ENCODE results near the gene SMIM35. TPM values are rescaled to one million over a fixed set of nuclear protein-coding genes. Genes with fewer than 3 reads are reported as not detected.

The SMIM35 gene
- total RNA-seq, 8 experiments from 2014 or later, result 0.09 to 0.52 (median 0.17) TPM; not detected in 3

- 0 to 100% (median 55%) methylated on average over 1 to 4 of the region's 4 CpGs; no CpG with 5 or more reads in 1 of the 10 experiments for whole genome bisulfite sequencing, 10 experiments
- H3K4me3 ChIP-seq, result no peak overlapping the region
- in situ Hi-C loops (cut with MboI; ENCODE audit: low pct_unique_long_range_greater_than_20kb in 2 of 9, low sequenced_read_pairs in 9 of 9, unreplicated experiment in 9 of 9), result no loop called here
- no peak overlapping the region for H3K27ac ChIP-seq
- peaks cover 8 to 16% of the 10 kb centered on the region in 2 donors for H3K4me1 ChIP-seq (replicated peaks in 1 of 2)
- no peak for ATAC-seq (replicated peaks in 6 of 8)
Observed at GRCh38 chr11:118084247-118084646, 2.5 kb downstream of the SMIM35 start.

GRCh38 chr11:118082880-118083552, 3.7 kb downstream of the SMIM35 start:
- peak overlapping the region in 1 of 2 donors; percentile 32 for H3K27ac ChIP-seq
- in situ Hi-C loops (cut with MboI; ENCODE audit: low pct_unique_long_range_greater_than_20kb in 2 of 9, low sequenced_read_pairs in 9 of 9, unreplicated experiment in 9 of 9), result no loop called here
- 37 to 76% (median 48%) methylated on average over 3 to 14 of the region's 21 CpGs; no CpG with 5 or more reads in 2 of the 10 experiments for WGBS, 10 experiments
- H3K4me1 ChIP-seq (replicated peaks in 1 of 2), result peaks cover 15 to 25% of the 10 kb centered on the region in 2 donors
- H3K4me3 ChIP-seq, result no peak overlapping the region
- peak in 5 of 8 experiments; percentile 31 to 71 (median 66) for ATAC-seq (replicated peaks in 6 of 8)

- peaks cover 15 to 25% of the 10 kb centered on the region in 2 donors for H3K4me1 ChIP-seq (replicated peaks in 1 of 2)
- no peak overlapping the region for H3K4me3 ChIP-seq
- ATAC-seq (replicated peaks in 6 of 8), result no peak
- no peak overlapping the region for H3K27ac ChIP-seq
- 40 to 89% (median 82%) methylated on average over 2 to 12 of the region's 18 CpGs; no CpG with 5 or more reads in 6 of the 10 experiments for WGBS, 10 experiments
- in situ Hi-C loops (cut with MboI; ENCODE audit: low pct_unique_long_range_greater_than_20kb in 2 of 9, low sequenced_read_pairs in 9 of 9, unreplicated experiment in 9 of 9), result no loop called here
Observed at GRCh38 chr11:118081241-118081958, 5.4 kb downstream of the SMIM35 start.

GRCh38 chr11:118080296-118080695, 6.5 kb downstream of the SMIM35 start:
- Histone ChIP-seq H3K27ac (no peak overlapping the region), H3K4me1 (replicated peaks in 1 of 2) (peaks cover 15 to 25% of the 10 kb centered on the region in 2 donors), H3K4me3 (no peak overlapping the region)
- ATAC-seq (replicated peaks in 6 of 8), result no peak
- WGBS, 10 experiments, result 0 to 100% (median 80%) methylated on average over 1 to 3 of the region's 5 CpGs; no CpG with 5 or more reads in 7 of the 10 experiments
- in situ Hi-C loops (cut with MboI; ENCODE audit: low pct_unique_long_range_greater_than_20kb in 2 of 9, low sequenced_read_pairs in 9 of 9, unreplicated experiment in 9 of 9), result no loop called here

- peak in 1 of 8 experiments; percentile 3 for ATAC-seq (replicated peaks in 6 of 8)
- Histone ChIP-seq H3K4me1 (replicated peaks in 1 of 2) (peaks cover 15 to 25% of the 10 kb centered on the region in 2 donors), H3K27ac (no peak overlapping the region), H3K4me3 (no peak overlapping the region)
- in situ Hi-C loops (cut with MboI; ENCODE audit: low pct_unique_long_range_greater_than_20kb in 2 of 9, low sequenced_read_pairs in 9 of 9, unreplicated experiment in 9 of 9), result no loop called here
- WGBS, 10 experiments, result 30 to 100% (median 64%) methylated on average over 2 to 7 of the region's 10 CpGs; no CpG with 5 or more reads in 5 of the 10 experiments
Observed at GRCh38 chr11:118079491-118079890, 7.3 kb downstream of the SMIM35 start.

- Histone ChIP-seq H3K4me1 (replicated peaks in 1 of 2) (peaks cover 15 to 25% of the 10 kb centered on the region in 2 donors), H3K27ac (peak overlapping the region in 1 of 2 donors; percentile 47), H3K4me3 (no peak overlapping the region)
- in situ Hi-C loops (cut with MboI; ENCODE audit: low pct_unique_long_range_greater_than_20kb in 2 of 9, low sequenced_read_pairs in 9 of 9, unreplicated experiment in 9 of 9), result no loop called here
- WGBS, 10 experiments, result 6 to 40% (median 22%) methylated on average over 1 to 3 of the region's 5 CpGs; no CpG with 5 or more reads in 6 of the 10 experiments
- ATAC-seq (replicated peaks in 6 of 8), result peak; percentile 36 to 90 (median 80)
Observed at GRCh38 chr11:118078911-118079411, 7.8 kb downstream of the SMIM35 start.

- WGBS, 10 experiments, result 17 to 67% methylated on average over 1 to 2 of the region's 7 CpGs; no CpG with 5 or more reads in 8 of the 10 experiments
- Histone ChIP-seq H3K4me1 (replicated peaks in 1 of 2) (peaks cover 7 to 14% of the 10 kb centered on the region in 2 donors), H3K4me3 (no peak within 1 kb of the TSS), H3K27ac (no peak within 1 kb of the TSS)
- no peak for ATAC-seq (replicated peaks in 6 of 8)
- in situ Hi-C loops (cut with MboI; ENCODE audit: low pct_unique_long_range_greater_than_20kb in 2 of 9, low sequenced_read_pairs in 9 of 9, unreplicated experiment in 9 of 9), result no loop called here
Observed at GRCh38 chr11:118076754-118077281, 9.9 kb downstream of the SMIM35 start, which contains the start of gene TMPRSS4. Gene TMPRSS4 (plus strand): TSS chr11:118077078. CDS start chr11:118077303, 225 bp downstream.

GRCh38 chr11:118074785-118075184, 12.0 kb downstream of the SMIM35 start:
- H3K4me3 ChIP-seq, result no peak overlapping the region
- ATAC-seq (replicated peaks in 6 of 8), result no peak
- 0 to 27% (median 11%) methylated on average over 1 to 2 of the region's 2 CpGs; no CpG with 5 or more reads in 5 of the 10 experiments for WGBS, 10 experiments
- no peak overlapping the region for H3K27ac ChIP-seq
- in situ Hi-C loops (cut with MboI; ENCODE audit: low pct_unique_long_range_greater_than_20kb in 2 of 9, low sequenced_read_pairs in 9 of 9, unreplicated experiment in 9 of 9), result loop anchor here in 7 of 9 experiments (25.0 kb wide), 3 partner anchors 237 to 637 kb away; partner anchors contain the start of gene FXYD2 (in 2 of the 7)
- H3K4me1 ChIP-seq (replicated peaks in 1 of 2), result peaks cover 7 to 14% of the 10 kb centered on the region in 2 donors

GRCh38 chr11:118074091-118074685, 12.6 kb downstream of the SMIM35 start:
- 31 to 92% (median 79%) methylated on average over 1 to 10 of the region's 11 CpGs for WGBS, 10 experiments
- in situ Hi-C loops (cut with MboI; ENCODE audit: low pct_unique_long_range_greater_than_20kb in 2 of 9, low sequenced_read_pairs in 9 of 9, unreplicated experiment in 9 of 9), result loop anchor here in 7 of 9 experiments (25.0 kb wide), 3 partner anchors 237 to 637 kb away; partner anchors contain the start of gene FXYD2 (in 2 of the 7)
- ATAC-seq (replicated peaks in 6 of 8), result no peak

GRCh38 chr11:118073554-118073953, 13.2 kb downstream of the SMIM35 start:
- Histone ChIP-seq H3K27ac (no peak overlapping the region), H3K4me3 (no peak overlapping the region), H3K4me1 (replicated peaks in 1 of 2) (peaks cover 2 to 3% of the 10 kb centered on the region in 2 donors)
- in situ Hi-C loops (cut with MboI; ENCODE audit: low pct_unique_long_range_greater_than_20kb in 2 of 9, low sequenced_read_pairs in 9 of 9, unreplicated experiment in 9 of 9), result loop anchor here in 7 of 9 experiments (25.0 kb wide), 3 partner anchors 236 to 636 kb away; partner anchors contain the start of gene FXYD2 (in 2 of the 7)
- WGBS, 10 experiments, result 0 to 80% (median 50%) methylated on average over 1 to 7 of the region's 9 CpGs; no CpG with 5 or more reads in 6 of the 10 experiments
- ATAC-seq (replicated peaks in 6 of 8), result no peak

More at GRCh38 chr11:118074091-118074685, 12.6 kb downstream of the SMIM35 start:
- no peak overlapping the region for H3K4me3 ChIP-seq
- peaks cover 7 to 9% of the 10 kb centered on the region in 2 donors for H3K4me1 ChIP-seq (replicated peaks in 1 of 2)
- no peak overlapping the region for H3K27ac ChIP-seq

GRCh38 chr11:118071416-118072030, 15.2 kb downstream of the SMIM35 start:
- Histone ChIP-seq H3K27ac (no peak overlapping the region), H3K4me1 (replicated peaks in 1 of 2) (no peaks in the 10 kb centered on the region), H3K4me3 (no peak overlapping the region)
- in situ Hi-C loops (cut with MboI; ENCODE audit: low pct_unique_long_range_greater_than_20kb in 2 of 9, low sequenced_read_pairs in 9 of 9, unreplicated experiment in 9 of 9), result loop anchor here in 7 of 9 experiments (25.0 kb wide), 3 partner anchors 234 to 634 kb away; partner anchors contain the start of gene FXYD2 (in 2 of the 7)
- 40 to 100% (median 85%) methylated on average over 1 to 2 of the region's 3 CpGs; no CpG with 5 or more reads in 5 of the 10 experiments for WGBS, 10 experiments
- no peak for ATAC-seq (replicated peaks in 6 of 8)
